Common myeloid progenitor, CD34-positive (primary cell): ENCODE results near the gene NEURL1B.

Experiments used
- CTCF ChIA-PET: fragments of 350-600 bp; sonication (Branson Sonifier 250); formaldehyde crosslinking; loops from one replicate; lab custom pipeline; 2021; ENCODE audit warnings: antibody characterized with exemption; lab: Charles Lee
- POLR2A ChIA-PET: fragments of 350-600 bp; sonication (Branson Sonifier 250); formaldehyde crosslinking; loops from one replicate; lab custom pipeline; 2021; ENCODE audit warnings: antibody characterized with exemption; lab: Charles Lee
- DNase-seq, 3 donors: peaks; one replicate each; pipeline versions ENCODE4 v3.0.0 to v3.0.0-alpha.2; 2013
- H3K27ac ChIP-seq, 2 experiments: 1 replicate in 1 of 2; 2 replicates in 1 of 2; pipeline ENCODE4 v1.7.0; 2013; ENCODE audit warnings: inconsistent platforms in 2 of 2, low read length in 2 of 2, mild to moderate bottlenecking in 2 of 2, low read depth in 1 of 2, moderate library complexity in 1 of 2; ENCODE audit not compliant: severe bottlenecking in 2 of 2, insufficient read depth in 1 of 2, poor library complexity in 1 of 2
- H3K27me3 ChIP-seq, 5 experiments: replicated peaks in 2 of 5; 1 replicate in 3 of 5; 2 replicates in 2 of 5; pipeline versions ENCODE4 v1.6.1 to v1.7.0; 2013; ENCODE audit warnings: low read length in 4 of 5, mild to moderate bottlenecking in 2 of 5, moderate library complexity in 2 of 5, inconsistent platforms in 1 of 5; ENCODE audit not compliant: insufficient read depth in 5 of 5, control insufficient read depth in 4 of 5
- H3K36me3 ChIP-seq, 4 experiments: 1 replicate in 2 of 4; 2 replicates in 2 of 4; pipeline versions ENCODE4 v1.6.1 to v1.7.0; 2013; ENCODE audit warnings: low read length in 3 of 4, control low read depth in 1 of 4, mild to moderate bottlenecking in 1 of 4; ENCODE audit not compliant: control insufficient read depth in 4 of 4, insufficient read depth in 4 of 4
- H3K4me1 ChIP-seq, 4 experiments: 1 replicate in 3 of 4; 2 replicates in 1 of 4; pipeline versions ENCODE4 v1.6.1 to v1.7.1; 2013; ENCODE audit warnings: low read length in 3 of 4, mild to moderate bottlenecking in 3 of 4, control low read depth in 1 of 4, inconsistent platforms in 1 of 4, moderate library complexity in 1 of 4; ENCODE audit not compliant: control insufficient read depth in 4 of 4, insufficient read depth in 4 of 4; ENCODE audit errors: control extremely low read depth in 1 of 4
- H3K4me3 ChIP-seq, 7 experiments: 1 replicate in 4 of 7; 2 replicates in 3 of 7; pipeline versions ENCODE4 v1.5.1 to v1.7.0; 2013; ENCODE audit warnings: mild to moderate bottlenecking in 7 of 7, low read length in 6 of 7, moderate library complexity in 6 of 7, inconsistent platforms in 2 of 7, low read depth in 2 of 7, control low read depth in 1 of 7; ENCODE audit not compliant: insufficient read depth in 4 of 7, control insufficient read depth in 1 of 7; ENCODE audit errors: extremely low read depth in 1 of 7
- H3K9me3 ChIP-seq, 5 experiments: 1 replicate in 4 of 5; 2 replicates in 1 of 5; pipeline versions ENCODE4 v1.6.1 to v1.7.1; 2013; ENCODE audit warnings: low read length in 4 of 5, mild to moderate bottlenecking in 2 of 5, inconsistent platforms in 1 of 5, low read depth in 1 of 5, moderate library complexity in 1 of 5; ENCODE audit not compliant: control insufficient read depth in 4 of 5, insufficient read depth in 2 of 5; ENCODE audit errors: control extremely low read depth in 1 of 5
- WGBS: methylation state at CpG from one replicate; pipeline ENCODE4 v1.1.5; 2013; ENCODE audit not compliant: insufficient coverage; 5-methylcytosine and 5-hydroxymethylcytosine counted together

NEURL1B gene

GRCh38 chr5:172718527-172719114 lies 77.6 kb downstream of the NEURL1B start:
- POLR2A ChIA-PET, result no interaction called here

GRCh38 chr5:172719211-172719610 lies 78.1 kb downstream of the NEURL1B start:
- peaks cover 0 to 1% (median 0%) of the 10 kb centered on the region in 5 experiments for H3K27me3 ChIP-seq
- H3K27ac ChIP-seq, result no peak overlapping the region
- H3K4me1 ChIP-seq, result peaks cover 0 to 18% (median 6%) of the 10 kb centered on the region in 4 experiments
- H3K4me3 ChIP-seq, result no peak overlapping the region
- ChIA-PET CTCF (interaction anchor here (1.2 to 2.0 kb wide), 4 partner anchors 10 to 180 kb away, joined by 3 to 8 read pairs (median 4); no protein-coding TSS in a partner anchor), POLR2A (no interaction called here)
- no peaks in the 10 kb centered on the region for H3K9me3 ChIP-seq
- no peak for DNase-seq
- 100% methylated on average over 4 of the region's 4 CpGs for WGBS
- no peaks in the 10 kb centered on the region for H3K36me3 ChIP-seq

More at GRCh38 chr5:172718527-172719114, 77.6 kb downstream of the NEURL1B start:
- WGBS, result 100% methylated on average over 3 of the region's 3 CpGs
- peaks cover 0 to 18% (median 6%) of the 10 kb centered on the region in 4 experiments for H3K4me1 ChIP-seq
- CTCF ChIA-PET, result interaction anchor here (1.2 to 19.2 kb wide), 2 partner anchors 48 to 211 kb away, joined by 4 to 571 read pairs; no protein-coding TSS in a partner anchor
- peaks cover 0 to 1% (median 0%) of the 10 kb centered on the region in 5 experiments for H3K27me3 ChIP-seq
- no peak overlapping the region for H3K4me3 ChIP-seq
- H3K36me3 ChIP-seq, result no peaks in the 10 kb centered on the region
- no peak for DNase-seq
- H3K9me3 ChIP-seq, result no peaks in the 10 kb centered on the region
- H3K27ac ChIP-seq, result no peak overlapping the region

- no peaks in the 10 kb centered on the region for H3K9me3 ChIP-seq
- peaks cover 0 to 14% (median 1%) of the 10 kb centered on the region in 4 experiments for H3K4me1 ChIP-seq
- H3K27me3 ChIP-seq, result peaks cover 0 to 1% (median 0%) of the 10 kb centered on the region in 5 experiments
- no peak overlapping the region for H3K27ac ChIP-seq
- POLR2A ChIA-PET, result no interaction called here
- WGBS, result 100% methylated on average over 4 of the region's 5 CpGs
- H3K4me3 ChIP-seq, result no peak overlapping the region
- H3K36me3 ChIP-seq, result no peaks in the 10 kb centered on the region
- CTCF ChIA-PET, result interaction anchor here (0.9 to 2.0 kb wide), 13 partner anchors 9 to 213 kb away, joined by 3 to 10 read pairs (median 4); partner anchors contain the start of gene DUSP1
- no peak for DNase-seq
These were observed 79.6 kb downstream of the NEURL1B start for GRCh38 chr5:172720655-172721054.

GRCh38 chr5:172721455-172722326 lies 80.6 kb downstream of the NEURL1B start:
- H3K4me1 ChIP-seq, result peaks cover 0 to 12% (median 1%) of the 10 kb centered on the region in 4 experiments
- ChIA-PET CTCF (interaction anchor here (1.8 kb wide), 2 partner anchors 125 to 212 kb away, joined by 4 to 10 read pairs; no protein-coding TSS in a partner anchor), POLR2A (interaction anchor here (0.6 to 0.7 kb wide), 3 partner anchors 190 to 220 kb away, joined by 3 to 4 read pairs (median 3); no protein-coding TSS in a partner anchor)
- no peak overlapping the region for H3K4me3 ChIP-seq
- H3K9me3 ChIP-seq, result no peaks in the 10 kb centered on the region
- H3K36me3 ChIP-seq, result no peaks in the 10 kb centered on the region
- 80% methylated on average over 13 of the region's 17 CpGs for WGBS
- H3K27me3 ChIP-seq, result peaks cover 0 to 1% (median 0%) of the 10 kb centered on the region in 5 experiments
- no peak for DNase-seq
- H3K27ac ChIP-seq, result no peak overlapping the region

GRCh38 chr5:172722327-172722815 lies 81.3 kb downstream of the NEURL1B start:
- Histone ChIP-seq H3K9me3 (no peaks in the 10 kb centered on the region), H3K4me1 (peaks cover 0 to 7% (median 1%) of the 10 kb centered on the region in 4 experiments), H3K36me3 (no peaks in the 10 kb centered on the region), H3K27ac (no peak overlapping the region), H3K4me3 (no peak overlapping the region), H3K27me3 (peaks cover 0 to 1% (median 0%) of the 10 kb centered on the region in 5 experiments)
- 93% methylated on average over 12 of the region's 12 CpGs for WGBS
- DNase-seq, result peak in 2 of 3 donors; percentile 42 to 50
- ChIA-PET CTCF (interaction anchor here (1.8 kb wide), 1 partner anchor 124 kb away, joined by 4 read pairs; no protein-coding TSS in a partner anchor), POLR2A (interaction anchor here (0.6 to 0.7 kb wide), 2 partner anchors 190 to 220 kb away, joined by 3 to 4 read pairs; no protein-coding TSS in a partner anchor)

GRCh38 chr5:172723508-172723907 lies 82.4 kb downstream of the NEURL1B start:
- DNase-seq, result no peak
- Histone ChIP-seq H3K4me3 (no peak overlapping the region), H3K9me3 (no peaks in the 10 kb centered on the region), H3K4me1 (peaks cover 0 to 7% (median 1%) of the 10 kb centered on the region in 4 experiments), H3K27me3 (peaks cover 0 to 1% (median 0%) of the 10 kb centered on the region in 5 experiments), H3K27ac (no peak overlapping the region), H3K36me3 (no peaks in the 10 kb centered on the region)
- WGBS, result 88% methylated on average over 1 of the region's 2 CpGs
- ChIA-PET POLR2A (interaction anchor here (0.6 to 1.3 kb wide), 3 partner anchors 9 to 49 kb away, joined by 3 to 4 read pairs (median 3); no protein-coding TSS in a partner anchor), CTCF (interaction anchor here (0.8 to 2.9 kb wide), 6 partner anchors 9 to 209 kb away, joined by 3 to 13 read pairs (median 4); no protein-coding TSS in a partner anchor)
